Chondrocyte (in vitro differentiated cells): Measurements from ENCODE around the gene DCTD. TPM values are rescaled to one million over a fixed set of nuclear protein-coding genes. Genes with fewer than 3 reads are reported as not detected.

Experiments
- DNase-seq: peaks from one replicate; pipeline ENCODE4 v3.0.0; 2021; ENCODE audit warnings: mixed read lengths, low spot score
- H3K27ac Mint-ChIP-seq: one replicate; pipeline ENCODE4 v1.8.0; 2021; ENCODE audit warnings: mild to moderate bottlenecking, moderate library complexity, mixed read lengths; ENCODE audit not compliant: unreplicated experiment
- H3K27me3 Mint-ChIP-seq: 2 replicates; pipeline ENCODE4 v1.8.0; 2021; ENCODE audit warnings: low read depth, mixed read lengths
- H3K36me3 Mint-ChIP-seq: 2 replicates; pipeline ENCODE4 v1.8.0; 2021; ENCODE audit warnings: low read depth, mixed read lengths
- H3K4me1 Mint-ChIP-seq: 2 replicates; pipeline ENCODE4 v1.8.0; 2021; ENCODE audit warnings: low read depth, mild to moderate bottlenecking, mixed read lengths
- H3K4me3 Mint-ChIP-seq: one replicate; pipeline ENCODE4 v1.8.0; 2021; ENCODE audit warnings: mild to moderate bottlenecking, moderate library complexity, mixed read lengths; ENCODE audit not compliant: unreplicated experiment
- H3K9me3 Mint-ChIP-seq: 2 replicates; pipeline ENCODE4 v1.8.0; 2021; ENCODE audit warnings: low read depth, mixed read lengths
- CTCF ChIP-seq: fragments of 200-600 bp; sonication (generic); IDR thresholded peaks from 2 replicates; pipeline ENCODE4 v1.5.0; 2021; ENCODE audit warnings: antibody characterized with exemption, mild to moderate bottlenecking, moderate library complexity
- total RNA-seq: library from RNA; stranded (reverse); gene quantifications from 3 replicates; pipeline ENCODE4 v1.2.1, GENCODE V29; 2021

DCTD gene
- total RNA-seq, 1 donor from 2014 or later: 130 TPM

GRCh38 chr4:182930889-182931288, 13.7 kb upstream of the DCTD start:
- H3K4me3 Mint-ChIP-seq: no peak overlapping the region
- H3K9me3 Mint-ChIP-seq: no peaks in the 10 kb centered on the region
- no peak for DNase-seq
- no peaks in the 10 kb centered on the region for H3K27me3 Mint-ChIP-seq
- no peak for TF ChIP-seq CTCF
- H3K36me3 Mint-ChIP-seq: no peaks in the 10 kb centered on the region
- H3K27ac Mint-ChIP-seq: no peak overlapping the region
- peaks cover 16% of the 10 kb centered on the region for H3K4me1 Mint-ChIP-seq

DNA sequence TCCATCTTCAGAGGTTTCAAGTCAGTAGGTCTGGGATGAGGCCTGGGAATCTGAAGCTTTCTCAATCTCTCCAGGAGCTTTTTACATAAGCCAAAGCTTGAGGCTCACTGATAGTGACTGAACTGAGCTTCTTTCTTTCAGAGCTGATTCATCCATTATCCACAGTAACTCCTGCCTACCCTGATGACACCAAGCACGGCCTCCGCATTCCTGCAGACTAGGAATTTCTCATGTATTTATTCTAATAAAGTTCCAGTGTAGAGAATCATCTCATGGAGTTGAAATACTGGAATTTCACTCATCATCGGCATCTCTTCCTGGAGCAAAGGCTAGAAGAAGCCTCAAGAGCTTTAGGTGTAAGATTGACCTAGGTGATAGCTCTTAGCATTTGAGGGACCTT, 12.1 kb upstream of the DCTD start:
- no peaks in the 10 kb centered on the region for H3K9me3 Mint-ChIP-seq
- H3K27me3 Mint-ChIP-seq: no peaks in the 10 kb centered on the region
- H3K27ac Mint-ChIP-seq: peak overlapping the region; percentile 75
- no peak for DNase-seq
- no peaks in the 10 kb centered on the region for H3K36me3 Mint-ChIP-seq
- no peak overlapping the region for H3K4me3 Mint-ChIP-seq
- no peak for TF ChIP-seq CTCF
- peaks cover 16% of the 10 kb centered on the region for H3K4me1 Mint-ChIP-seq

DNA sequence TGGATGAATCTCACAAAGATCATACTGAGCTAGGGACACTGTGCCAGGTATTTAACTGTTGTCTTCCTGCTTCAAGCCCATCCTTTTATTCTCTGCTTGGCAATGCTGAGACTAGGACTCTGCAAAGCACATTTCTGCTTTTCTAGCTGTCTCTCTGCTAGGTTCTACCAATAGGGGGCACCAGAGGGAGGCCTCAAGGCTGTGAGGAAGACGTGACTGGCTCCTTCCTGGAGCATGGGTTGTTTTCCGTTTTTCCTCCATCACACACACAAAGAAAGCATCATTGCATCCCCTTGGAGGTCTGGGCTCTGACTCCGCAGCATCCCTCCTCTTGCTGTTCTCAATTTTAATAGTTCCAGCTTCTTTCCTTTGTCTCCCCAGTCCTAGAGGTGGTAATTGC, 10.9 kb upstream of the DCTD start:
- H3K4me3 Mint-ChIP-seq: no peak overlapping the region
- no peak overlapping the region for H3K27ac Mint-ChIP-seq
- DNase-seq: no peak
- H3K27me3 Mint-ChIP-seq: no peaks in the 10 kb centered on the region
- peak; percentile 64 for TF ChIP-seq CTCF
- H3K36me3 Mint-ChIP-seq: no peaks in the 10 kb centered on the region
- H3K9me3 Mint-ChIP-seq: no peaks in the 10 kb centered on the region
- H3K4me1 Mint-ChIP-seq: peaks cover 16% of the 10 kb centered on the region

DNA sequence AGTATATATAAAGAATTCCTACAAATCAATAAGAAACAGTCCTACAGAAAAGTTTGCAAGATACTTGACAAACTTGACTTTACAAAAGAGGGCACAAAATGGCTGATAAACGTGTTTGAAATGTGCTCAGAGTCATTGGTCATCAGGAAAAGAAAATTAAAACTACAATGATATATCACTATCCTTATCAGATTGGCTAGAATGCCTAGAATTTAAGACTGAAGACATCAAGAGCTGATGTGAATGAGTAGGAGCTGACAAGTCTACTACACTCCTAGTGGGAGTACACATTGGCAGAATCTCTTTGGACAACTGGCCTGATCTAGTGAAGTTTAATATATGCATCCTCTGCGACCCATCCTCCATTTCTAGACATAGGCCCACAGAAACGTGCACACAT, 10.3 kb upstream of the DCTD start:
- H3K4me1 Mint-ChIP-seq: peaks cover 16% of the 10 kb centered on the region
- H3K27me3 Mint-ChIP-seq: no peaks in the 10 kb centered on the region
- no peak for TF ChIP-seq CTCF
- DNase-seq: no peak
- H3K9me3 Mint-ChIP-seq: no peaks in the 10 kb centered on the region
- H3K4me3 Mint-ChIP-seq: no peak overlapping the region
- no peaks in the 10 kb centered on the region for H3K36me3 Mint-ChIP-seq
- no peak overlapping the region for H3K27ac Mint-ChIP-seq

DNA sequence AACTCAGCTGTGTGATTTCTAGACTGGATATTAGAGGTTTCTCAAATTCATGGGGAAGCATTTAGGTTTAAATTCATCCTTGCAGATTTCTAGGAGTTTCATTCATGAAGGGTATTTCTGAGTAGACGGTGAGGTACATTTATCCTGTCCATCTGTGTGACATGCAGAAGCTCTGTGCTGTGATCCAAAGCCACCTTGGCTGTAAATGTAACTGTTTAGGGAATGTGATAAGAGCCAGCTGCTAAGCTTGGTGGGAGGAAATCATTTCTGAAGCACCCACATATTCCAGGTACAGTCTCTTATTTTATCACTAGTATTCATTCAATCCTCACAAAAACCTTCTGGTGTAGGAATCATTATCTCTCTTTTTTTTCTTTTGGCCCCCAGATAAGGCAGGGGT, 8.7 kb upstream of the DCTD start:
- Mint-ChIP-seq H3K27me3 (no peaks in the 10 kb centered on the region), H3K36me3 (no peaks in the 10 kb centered on the region), H3K27ac (no peak overlapping the region), H3K4me1 (peaks cover 14% of the 10 kb centered on the region), H3K4me3 (no peak overlapping the region), H3K9me3 (no peaks in the 10 kb centered on the region)
- DNase-seq: no peak
- TF ChIP-seq CTCF: no peak
